PFSK-1 (cell line): ENCODE measurements around the gene PTH1R.

Experiments used
- FOXP2 ChIP-seq: optimal IDR thresholded peaks from 2 replicates; pipeline ENCODE3; 2011; ENCODE audit warnings: borderline replicate concordance, control low read depth, inconsistent platforms; ENCODE audit not compliant: insufficient read depth; ENCODE audit errors: extremely low read length, extremely low read depth
- POLR2AphosphoS5 ChIP-seq: IDR thresholded peaks from 2 replicates; pipeline ENCODE4 v1.6.1; 2012; ENCODE audit warnings: low read depth, mild to moderate bottlenecking, control low read depth, low read length, moderate library complexity
- SIN3A ChIP-seq: IDR thresholded peaks from 2 replicates; pipeline ENCODE4 v1.6.1; 2012; ENCODE audit warnings: mild to moderate bottlenecking, low read length, moderate library complexity, borderline replicate concordance; ENCODE audit not compliant: insufficient read depth
- TAF1 ChIP-seq: IDR thresholded peaks from 2 replicates; pipeline ENCODE4 v1.6.1; 2012; ENCODE audit warnings: low read length, control low read depth, borderline replicate concordance; ENCODE audit not compliant: insufficient read depth
- TF ChIP-seq, protein P1 (sequence below), 2 experiments: IDR thresholded peaks; 2 replicates each; pipeline versions ENCODE4 v1.6.1 to v1.8.0; 2011 to 2012; ENCODE audit warnings: low read depth in 2 of 2, low read length in 2 of 2, control low read depth in 1 of 2, inconsistent platforms in 1 of 2, mild to moderate bottlenecking in 1 of 2, moderate library complexity in 1 of 2; ENCODE audit not compliant: insufficient read depth in 1 of 2

Gene PTH1R

DNA sequence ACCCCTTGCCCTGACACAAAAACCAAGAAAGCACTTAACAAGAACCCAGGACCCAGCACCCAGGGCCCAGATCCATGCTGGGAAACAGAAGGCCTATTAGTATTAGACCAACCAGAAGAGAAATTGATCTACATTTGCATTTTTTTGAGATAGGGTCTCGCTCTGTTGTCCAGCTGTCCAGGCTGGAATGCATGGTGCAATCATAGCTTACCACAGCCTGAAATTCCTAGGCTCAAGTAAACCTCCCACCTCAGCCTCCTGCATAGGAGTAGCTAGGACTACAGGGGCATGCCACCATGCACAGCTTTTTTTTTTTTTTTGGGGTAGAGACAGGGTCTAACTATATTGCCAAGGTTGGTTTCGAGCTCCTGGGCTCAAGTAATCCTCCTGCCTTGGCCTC, 72.7 kb downstream of the PTH1R start:
- no peak for TF ChIP-seq FOXP2
- TF ChIP-seq, protein P1, sequence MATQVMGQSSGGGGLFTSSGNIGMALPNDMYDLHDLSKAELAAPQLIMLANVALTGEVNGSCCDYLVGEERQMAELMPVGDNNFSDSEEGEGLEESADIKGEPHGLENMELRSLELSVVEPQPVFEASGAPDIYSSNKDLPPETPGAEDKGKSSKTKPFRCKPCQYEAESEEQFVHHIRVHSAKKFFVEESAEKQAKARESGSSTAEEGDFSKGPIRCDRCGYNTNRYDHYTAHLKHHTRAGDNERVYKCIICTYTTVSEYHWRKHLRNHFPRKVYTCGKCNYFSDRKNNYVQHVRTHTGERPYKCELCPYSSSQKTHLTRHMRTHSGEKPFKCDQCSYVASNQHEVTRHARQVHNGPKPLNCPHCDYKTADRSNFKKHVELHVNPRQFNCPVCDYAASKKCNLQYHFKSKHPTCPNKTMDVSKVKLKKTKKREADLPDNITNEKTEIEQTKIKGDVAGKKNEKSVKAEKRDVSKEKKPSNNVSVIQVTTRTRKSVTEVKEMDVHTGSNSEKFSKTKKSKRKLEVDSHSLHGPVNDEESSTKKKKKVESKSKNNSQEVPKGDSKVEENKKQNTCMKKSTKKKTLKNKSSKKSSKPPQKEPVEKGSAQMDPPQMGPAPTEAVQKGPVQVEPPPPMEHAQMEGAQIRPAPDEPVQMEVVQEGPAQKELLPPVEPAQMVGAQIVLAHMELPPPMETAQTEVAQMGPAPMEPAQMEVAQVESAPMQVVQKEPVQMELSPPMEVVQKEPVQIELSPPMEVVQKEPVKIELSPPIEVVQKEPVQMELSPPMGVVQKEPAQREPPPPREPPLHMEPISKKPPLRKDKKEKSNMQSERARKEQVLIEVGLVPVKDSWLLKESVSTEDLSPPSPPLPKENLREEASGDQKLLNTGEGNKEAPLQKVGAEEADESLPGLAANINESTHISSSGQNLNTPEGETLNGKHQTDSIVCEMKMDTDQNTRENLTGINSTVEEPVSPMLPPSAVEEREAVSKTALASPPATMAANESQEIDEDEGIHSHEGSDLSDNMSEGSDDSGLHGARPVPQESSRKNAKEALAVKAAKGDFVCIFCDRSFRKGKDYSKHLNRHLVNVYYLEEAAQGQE (IDR thresholded peaks at IDR 0.05; ENCODE audit: insufficient read depth in 1 of 2, low read depth in 2 of 2, low read length in 2 of 2): no peak
- TF ChIP-seq SIN3A: no peak
- TF ChIP-seq POLR2AphosphoS5: no peak
- TF ChIP-seq TAF1: no peak

- no peak for TF ChIP-seq SIN3A
- TF ChIP-seq, protein P1 (IDR thresholded peaks at IDR 0.05; ENCODE audit: insufficient read depth in 1 of 2, low read depth in 2 of 2, low read length in 2 of 2): no peak
- no peak for TF ChIP-seq FOXP2
- TF ChIP-seq POLR2AphosphoS5: no peak
Observed at GRCh38 chr3:46950650-46951241, 73.2 kb downstream of the PTH1R start.

DNA sequence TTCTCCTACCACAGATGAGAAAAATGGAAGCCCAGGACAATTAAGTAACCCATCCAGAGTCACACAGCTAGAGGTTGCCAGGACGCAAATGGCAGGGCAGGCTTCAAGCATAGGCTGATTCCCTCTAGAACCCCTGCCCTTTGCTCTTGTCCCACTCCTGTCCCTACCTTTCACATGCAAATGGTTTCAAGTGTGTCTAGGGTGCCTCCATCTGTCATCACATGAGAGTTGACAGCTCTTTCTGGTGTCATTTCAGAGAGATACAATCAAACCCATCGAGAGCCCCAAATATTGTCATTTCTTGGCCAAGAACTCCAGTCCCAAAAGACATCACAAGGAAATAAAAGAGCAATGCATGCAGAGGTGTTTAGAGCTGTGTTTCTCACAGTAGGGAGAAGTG, 75.3 kb downstream of the PTH1R start:
- no peak for TF ChIP-seq FOXP2
- no peak for TF ChIP-seq SIN3A
- no peak for TF ChIP-seq TAF1
- no peak for TF ChIP-seq POLR2AphosphoS5
- TF ChIP-seq, protein P1 (IDR thresholded peaks at IDR 0.05; ENCODE audit: insufficient read depth in 1 of 2, low read depth in 2 of 2, low read length in 2 of 2): no peak
